ENCODE data around the gene CGGBP1.

CGGBP1 gene

GRCh38 chr3:88046766-88047165 is 12.0 kb downstream of the CGGBP1 start:
- Histone ChIP-seq H3K79me2 (ENCODE audit: insufficient read depth, low read length) (no peaks in the 10 kb centered on the region), H2AFZ (ENCODE audit: low read depth, low read length, severe bottlenecking) (no peak overlapping the region), H3K4me2 (ENCODE audit: low read depth, low read length, poor library complexity, severe bottlenecking) (no peak overlapping the region), H3K27me3 (ENCODE audit: low read length) (no peaks in the 10 kb centered on the region), H3K9ac (ENCODE audit: low read length) (no peak overlapping the region), H3K9me3 (ENCODE audit: insufficient read depth, low read length) (no peaks in the 10 kb centered on the region), H3F3A (ENCODE audit: insufficient read depth) (peaks cover 2% of the 10 kb centered on the region; the same call in 1 of the 2 replicates), H3K36me3 (ENCODE audit: low read length) (no peaks in the 10 kb centered on the region), H3K4me3 (ENCODE audit: insufficient read depth, low read length, poor library complexity, severe bottlenecking) (no peak overlapping the region), H3K27ac (ENCODE audit: low read depth, low read length) (no peak overlapping the region), H4K20me1 (ENCODE audit: low read depth, low read length) (no peaks in the 10 kb centered on the region), H3K9me2 (replicated peaks; ENCODE audit: insufficient read depth, low read length) (no peaks in the 10 kb centered on the region)
- TF ChIP-seq EZH2phosphoT487 (conservative IDR thresholded peaks at IDR 0.05; ENCODE audit: low read length) (no peak), CTCF (IDR thresholded peaks at IDR 0.05; ENCODE audit: insufficient read depth, low read length, poor library complexity, severe bottlenecking) (no peak)

GRCh38 chr3:88044411-88044810 is 14.4 kb downstream of the CGGBP1 start:
- Histone ChIP-seq H3F3A (ENCODE audit: insufficient read depth) (no peaks in the 10 kb centered on the region), H3K4me2 (ENCODE audit: low read depth, low read length, poor library complexity, severe bottlenecking) (no peak overlapping the region), H3K4me3 (ENCODE audit: insufficient read depth, low read length, poor library complexity, severe bottlenecking) (no peak overlapping the region), H4K20me1 (ENCODE audit: low read depth, low read length) (no peaks in the 10 kb centered on the region), H3K9me3 (ENCODE audit: insufficient read depth, low read length) (no peaks in the 10 kb centered on the region), H3K27ac (ENCODE audit: low read depth, low read length) (no peak overlapping the region), H3K27me3 (ENCODE audit: low read length) (no peaks in the 10 kb centered on the region), H3K79me2 (ENCODE audit: insufficient read depth, low read length) (no peaks in the 10 kb centered on the region), H2AFZ (ENCODE audit: low read depth, low read length, severe bottlenecking) (no peak overlapping the region), H3K9me2 (replicated peaks; ENCODE audit: insufficient read depth, low read length) (no peaks in the 10 kb centered on the region), H3K36me3 (ENCODE audit: low read length) (no peaks in the 10 kb centered on the region), H3K9ac (ENCODE audit: low read length) (no peak overlapping the region)
- no peak for TF ChIP-seq EZH2phosphoT487 (conservative IDR thresholded peaks at IDR 0.05; ENCODE audit: low read length)
- TF ChIP-seq CTCF (IDR thresholded peaks at IDR 0.05; ENCODE audit: insufficient read depth, low read length, poor library complexity, severe bottlenecking) = no peak

GRCh38 chr3:88041005-88041404 is 17.8 kb downstream of the CGGBP1 start:
- H3K4me2 ChIP-seq (ENCODE audit: low read depth, low read length, poor library complexity, severe bottlenecking) = no peak overlapping the region
- H3K27me3 ChIP-seq (ENCODE audit: low read length) = no peaks in the 10 kb centered on the region
- TF ChIP-seq CTCF (IDR thresholded peaks at IDR 0.05; ENCODE audit: insufficient read depth, low read length, poor library complexity, severe bottlenecking) (no peak), EZH2phosphoT487 (conservative IDR thresholded peaks at IDR 0.05; ENCODE audit: low read length) (no peak)
- no peaks in the 10 kb centered on the region for H3K36me3 ChIP-seq (ENCODE audit: low read length)
- H4K20me1 ChIP-seq (ENCODE audit: low read depth, low read length) = no peaks in the 10 kb centered on the region
- H2AFZ ChIP-seq (ENCODE audit: low read depth, low read length, severe bottlenecking) = no peak overlapping the region
- no peak overlapping the region for H3K27ac ChIP-seq (ENCODE audit: low read depth, low read length)
- H3K9me2 ChIP-seq (replicated peaks; ENCODE audit: insufficient read depth, low read length) = no peaks in the 10 kb centered on the region
- no peak overlapping the region for H3K4me3 ChIP-seq (ENCODE audit: insufficient read depth, low read length, poor library complexity, severe bottlenecking)
- no peaks in the 10 kb centered on the region for H3F3A ChIP-seq (ENCODE audit: insufficient read depth)
- no peaks in the 10 kb centered on the region for H3K9me3 ChIP-seq (ENCODE audit: insufficient read depth, low read length)
- H3K9ac ChIP-seq (ENCODE audit: low read length) = no peak overlapping the region
- no peaks in the 10 kb centered on the region for H3K79me2 ChIP-seq (ENCODE audit: insufficient read depth, low read length)

All from SU-DHL-6 (cell line).